ENCODE results near the gene ARHGAP26. TPM values are rescaled to one million over a fixed set of nuclear protein-coding genes. Genes with fewer than 3 reads are reported as not detected.

The ARHGAP26 gene
- total and polyA plus RNA-seq, 4 donors: 5.4 to 52.3 (median 30.4) TPM

GRCh38 chr5:142938266-142938880 lies 168.2 kb downstream of the ARHGAP26 start:
- DNase-seq: peak in 2 of 3 donors; percentile 25 to 29
- H3K36me3 ChIP-seq (ENCODE audit: control insufficient read depth in 4 of 4, insufficient read depth in 4 of 4, low read length in 4 of 4): no peaks in the 10 kb centered on the region
- peaks cover 0 to 37% (median 4%) of the 10 kb centered on the region in 5 donors for H3K4me1 ChIP-seq (ENCODE audit: control insufficient read depth in 5 of 5, insufficient read depth in 5 of 5, low read length in 5 of 5)
- no peaks in the 10 kb centered on the region for H3K9me3 ChIP-seq (ENCODE audit: control insufficient read depth in 4 of 4, insufficient read depth in 3 of 4, low read length in 3 of 4)
- H3K27me3 ChIP-seq (ENCODE audit: control insufficient read depth in 3 of 3, insufficient read depth in 3 of 3, low read length in 2 of 3): no peaks in the 10 kb centered on the region
- ATAC-seq (ENCODE audit: insufficient read depth, low FRiP score): no peak
- H3K9ac ChIP-seq (ENCODE audit: insufficient read depth in 1 of 2, low read length in 2 of 2): no peak overlapping the region
- H3K27ac ChIP-seq (ENCODE audit: low read depth in 1 of 2, low read length in 1 of 2): peak overlapping the region in 1 of 2 donors; percentile 12
- TF ChIP-seq CTCF (IDR thresholded peaks at IDR 0.05; ENCODE audit: control extremely low read depth, extremely low read depth): no peak
- H3K4me3 ChIP-seq: no peak overlapping the region
- WGBS, 2 donors: 80 to 86% methylated on average over 4 of the region's 4 CpGs

- ATAC-seq (ENCODE audit: insufficient read depth, low FRiP score) (no peak), DNase-seq (no peak)
- 79 to 85% methylated on average over 3 of the region's 3 CpGs for WGBS, 2 donors
- Histone ChIP-seq H3K9me3 (ENCODE audit: control insufficient read depth in 4 of 4, insufficient read depth in 3 of 4, low read length in 3 of 4) (no peaks in the 10 kb centered on the region), H3K9ac (ENCODE audit: insufficient read depth in 1 of 2, low read length in 2 of 2) (no peak overlapping the region), H3K36me3 (ENCODE audit: control insufficient read depth in 4 of 4, insufficient read depth in 4 of 4, low read length in 4 of 4) (no peaks in the 10 kb centered on the region), H3K4me1 (ENCODE audit: control insufficient read depth in 5 of 5, insufficient read depth in 5 of 5, low read length in 5 of 5) (peaks cover 0 to 35% (median 4%) of the 10 kb centered on the region in 5 donors), H3K27ac (ENCODE audit: low read depth in 1 of 2, low read length in 1 of 2) (no peak overlapping the region), H3K4me3 (no peak overlapping the region), H3K27me3 (ENCODE audit: control insufficient read depth in 3 of 3, insufficient read depth in 3 of 3, low read length in 2 of 3) (no peaks in the 10 kb centered on the region)
- TF ChIP-seq CTCF (IDR thresholded peaks at IDR 0.05; ENCODE audit: control extremely low read depth, extremely low read depth): no peak
Measured at GRCh38 chr5:142939006-142939405, 168.8 kb downstream of the ARHGAP26 start.

GRCh38 chr5:142939884-142940283 lies 169.7 kb downstream of the ARHGAP26 start:
- H3K9ac ChIP-seq (ENCODE audit: insufficient read depth in 1 of 2, low read length in 2 of 2): no peak overlapping the region
- no peak overlapping the region for H3K4me3 ChIP-seq
- ATAC-seq (ENCODE audit: insufficient read depth, low FRiP score) (no peak), DNase-seq (no peak)
- peaks cover 0 to 33% (median 4%) of the 10 kb centered on the region in 5 donors for H3K4me1 ChIP-seq (ENCODE audit: control insufficient read depth in 5 of 5, insufficient read depth in 5 of 5, low read length in 5 of 5)
- no peaks in the 10 kb centered on the region for H3K9me3 ChIP-seq (ENCODE audit: control insufficient read depth in 4 of 4, insufficient read depth in 3 of 4, low read length in 3 of 4)
- TF ChIP-seq CTCF (IDR thresholded peaks at IDR 0.05; ENCODE audit: control extremely low read depth, extremely low read depth): no peak
- H3K36me3 ChIP-seq (ENCODE audit: control insufficient read depth in 4 of 4, insufficient read depth in 4 of 4, low read length in 4 of 4): no peaks in the 10 kb centered on the region
- no peak overlapping the region for H3K27ac ChIP-seq (ENCODE audit: low read depth in 1 of 2, low read length in 1 of 2)
- whole genome bisulfite sequencing, 2 donors: 83 to 86% methylated on average over 4 of the region's 4 CpGs
- no peaks in the 10 kb centered on the region for H3K27me3 ChIP-seq (ENCODE audit: control insufficient read depth in 3 of 3, insufficient read depth in 3 of 3, low read length in 2 of 3)

- no peak overlapping the region for H3K27ac ChIP-seq (ENCODE audit: low read depth in 1 of 2, low read length in 1 of 2)
- H3K9me3 ChIP-seq (ENCODE audit: control insufficient read depth in 4 of 4, insufficient read depth in 3 of 4, low read length in 3 of 4): no peaks in the 10 kb centered on the region
- H3K27me3 ChIP-seq (ENCODE audit: control insufficient read depth in 3 of 3, insufficient read depth in 3 of 3, low read length in 2 of 3): no peaks in the 10 kb centered on the region
- no peak overlapping the region for H3K4me3 ChIP-seq
- peaks cover 0 to 21% (median 0%) of the 10 kb centered on the region in 5 donors for H3K4me1 ChIP-seq (ENCODE audit: control insufficient read depth in 5 of 5, insufficient read depth in 5 of 5, low read length in 5 of 5)
- ATAC-seq (ENCODE audit: insufficient read depth, low FRiP score) (no peak), DNase-seq (no peak)
- H3K36me3 ChIP-seq (ENCODE audit: control insufficient read depth in 4 of 4, insufficient read depth in 4 of 4, low read length in 4 of 4): no peaks in the 10 kb centered on the region
- no peak for TF ChIP-seq CTCF (IDR thresholded peaks at IDR 0.05; ENCODE audit: control extremely low read depth, extremely low read depth)
- no peak overlapping the region for H3K9ac ChIP-seq (ENCODE audit: insufficient read depth in 1 of 2, low read length in 2 of 2)
- WGBS, 2 donors: 61 to 79% methylated on average over 2 of the region's 2 CpGs
Measured at GRCh38 chr5:142941245-142941644, 171.1 kb downstream of the ARHGAP26 start.

All from lung (tissue), 12 donors.